Breast epithelium (tissue), 4 donors: ENCODE results near the gene AOPEP. TPM values are rescaled to one million over a fixed set of nuclear protein-coding genes. Genes with fewer than 3 reads are reported as not detected.

Source experiments
- DNase-seq, 2 donors: peaks; one replicate each; pipeline ENCODE4 v3.0.0-alpha.2; 2019; ENCODE audit warnings: low spot score in 2 of 2
- H3K27ac ChIP-seq, 2 donors: fragments of 200-600 bp; sonication (generic) in 1 of 2; one replicate each; pipeline ENCODE4 v1.5.1; 2016 to 2019; ENCODE audit warnings: mild to moderate bottlenecking in 1 of 2
- H3K27me3 ChIP-seq, 2 donors: fragments of 200-600 bp; sonication (generic) in 1 of 2; one replicate each; pipeline versions ENCODE4 v1.5.1 to v1.6.0; 2017 to 2019; ENCODE audit warnings: control low read depth in 1 of 2, mild to moderate bottlenecking in 1 of 2
- H3K36me3 ChIP-seq: fragments of 200-600 bp; one replicate; pipeline ENCODE4 v1.5.1; 2019
- H3K4me1 ChIP-seq, 2 donors: fragments of 200-600 bp; sonication (generic); one replicate each; pipeline ENCODE4 v1.5.1; 2016 to 2019; ENCODE audit warnings: control low read depth in 1 of 2
- H3K4me3 ChIP-seq, 3 donors: fragments of 200-600 bp; sonication (generic); 1 replicate in 2 of 3; 2 replicates in 1 of 3; pipeline ENCODE4 v1.5.1; 2016 to 2019; ENCODE audit warnings: mild to moderate bottlenecking in 3 of 3, moderate library complexity in 2 of 3
- H3K9me3 ChIP-seq, 2 donors: fragments of 200-600 bp; sonication (generic) in 1 of 2; one replicate each; pipeline ENCODE4 v1.5.1; 2016 to 2019; ENCODE audit warnings: control low read depth in 1 of 2
- CTCF ChIP-seq, 3 donors: fragments of 450-650 bp; IDR thresholded peaks; one replicate each; pipeline ENCODE4 v1.5.1; 2016 to 2017; ENCODE audit warnings: antibody characterized with exemption in 3 of 3, mild to moderate bottlenecking in 3 of 3, moderate library complexity in 3 of 3
- POLR2A ChIP-seq: fragments of 450-650 bp; IDR thresholded peaks from one replicate; pipeline ENCODE4 v1.6.1; 2016; ENCODE audit warnings: antibody characterized with exemption, mild to moderate bottlenecking, moderate library complexity
- POLR2AphosphoS5 ChIP-seq, 3 donors: sonication (generic); formaldehyde crosslinking; IDR thresholded peaks; one replicate each; pipeline ENCODE4 v1.6.1; 2017; ENCODE audit warnings: antibody characterized with exemption in 3 of 3
- intact Hi-C: fragments of 100-400 bp; cut with DNase I; formaldehyde crosslinking; loops from one replicate; pipeline ENCODE4 v1.15.1; 2023; ENCODE audit warnings: low total_unique reads
- total RNA-seq, 3 donors: library from RNA; depleted of rRNA; stranded (reverse); fragments of >200 nt; gene quantifications; one replicate each; pipeline ENCODE4 v1.1.0, GENCODE V29; 2016

Gene AOPEP
- total RNA-seq, 3 donors from 2014 or later: 15.5 to 94.1 (median 87.5) TPM

- no peak overlapping the region for H3K27ac ChIP-seq
- H3K4me3 ChIP-seq: no peak overlapping the region
- H3K4me1 ChIP-seq: no peaks in the 10 kb centered on the region
- DNase-seq: no peak
- intact Hi-C loops: no loop called here
- no peaks in the 10 kb centered on the region for H3K36me3 ChIP-seq
- H3K27me3 ChIP-seq: no peaks in the 10 kb centered on the region
- H3K9me3 ChIP-seq: no peaks in the 10 kb centered on the region
- TF ChIP-seq POLR2AphosphoS5 (IDR thresholded peaks at IDR 0.05) (no peak), CTCF (IDR thresholded peaks at IDR 0.05) (no peak), POLR2A (no peak)
Measured at GRCh38 chr9:95043826-95044225, 317.3 kb downstream of the AOPEP start.

GRCh38 chr9:95044731-95045508 lies 318.4 kb downstream of the AOPEP start:
- Histone ChIP-seq H3K27me3 (no peaks in the 10 kb centered on the region), H3K27ac (no peak overlapping the region), H3K36me3 (no peaks in the 10 kb centered on the region), H3K4me1 (no peaks in the 10 kb centered on the region), H3K4me3 (no peak overlapping the region), H3K9me3 (no peaks in the 10 kb centered on the region)
- DNase-seq: no peak
- no peak for TF ChIP-seq CTCF (IDR thresholded peaks at IDR 0.05)
- no peak for TF ChIP-seq POLR2A
- no peak for TF ChIP-seq POLR2AphosphoS5 (IDR thresholded peaks at IDR 0.05)
- intact Hi-C loops: no loop called here

GRCh38 chr9:95045751-95046150 lies 319.3 kb downstream of the AOPEP start:
- Histone ChIP-seq H3K9me3 (no peaks in the 10 kb centered on the region), H3K27ac (no peak overlapping the region), H3K27me3 (no peaks in the 10 kb centered on the region), H3K36me3 (no peaks in the 10 kb centered on the region), H3K4me1 (no peaks in the 10 kb centered on the region), H3K4me3 (no peak overlapping the region)
- intact Hi-C loops: no loop called here
- no peak for DNase-seq
- TF ChIP-seq CTCF (IDR thresholded peaks at IDR 0.05): no peak
- no peak for TF ChIP-seq POLR2A
- TF ChIP-seq POLR2AphosphoS5 (IDR thresholded peaks at IDR 0.05): no peak

GRCh38 chr9:95047452-95048224 lies 321.1 kb downstream of the AOPEP start:
- H3K4me3 ChIP-seq: peak overlapping the region in 2 of 3 donors; percentile 53 to 73
- H3K27ac ChIP-seq: no peak overlapping the region
- H3K36me3 ChIP-seq: no peaks in the 10 kb centered on the region
- TF ChIP-seq POLR2A: no peak
- TF ChIP-seq CTCF (IDR thresholded peaks at IDR 0.05): no peak
- TF ChIP-seq POLR2AphosphoS5 (IDR thresholded peaks at IDR 0.05): no peak
- no peaks in the 10 kb centered on the region for H3K9me3 ChIP-seq
- DNase-seq: no peak
- no peaks in the 10 kb centered on the region for H3K4me1 ChIP-seq
- intact Hi-C loops: no loop called here
- no peaks in the 10 kb centered on the region for H3K27me3 ChIP-seq
